Neural cell (in vitro differentiated cells): ENCODE measurements around the gene RUNX1. TPM values are rescaled to one million over a fixed set of nuclear protein-coding genes. Genes with fewer than 3 reads are reported as not detected.

ENCODE experiments used
- H2AFZ ChIP-seq: fragments of 200-600, 300-800 bp; sonication (generic), shearing (Covaris generic); 2 replicates; pipeline ENCODE4 v1.6.0; 2014; ENCODE audit warnings: low read depth, mild to moderate bottlenecking, antibody characterized with exemption, low read length, moderate library complexity
- H3F3A ChIP-seq: fragments of 200-600 bp; shearing (Covaris generic); 2 replicates; pipeline ENCODE4 v1.6.1; 2016; ENCODE audit warnings: mild to moderate bottlenecking, moderate library complexity, mixed read lengths, antibody characterized with exemption, low read length; ENCODE audit not compliant: insufficient read depth, poor library complexity, severe bottlenecking
- H3K27ac ChIP-seq: fragments of 200-600, 300-800 bp; sonication (generic), shearing (Covaris generic); 2 replicates; pipeline ENCODE4 v1.5.1; 2014; ENCODE audit warnings: mild to moderate bottlenecking, low read length, moderate library complexity
- H3K27me3 ChIP-seq: fragments of 300-800, 200-600 bp; sonication (generic), shearing (Covaris generic); 2 replicates; pipeline ENCODE4 v1.6.0; 2014; ENCODE audit warnings: mild to moderate bottlenecking, low read depth, low read length, moderate library complexity; ENCODE audit not compliant: insufficient read depth
- H3K36me3 ChIP-seq: fragments of 300-800, 200-600 bp; sonication (generic), shearing (Covaris generic); 2 replicates; pipeline ENCODE4 v1.5.1; 2014; ENCODE audit warnings: mild to moderate bottlenecking, antibody characterized with exemption, low read length, moderate library complexity; ENCODE audit not compliant: insufficient read depth
- H3K4me2 ChIP-seq: fragments of 300-800, 200-600 bp; sonication (generic), shearing (Covaris generic); 2 replicates; pipeline ENCODE4 v1.6.0; 2014; ENCODE audit warnings: mild to moderate bottlenecking, low read length
- H3K4me3 ChIP-seq: fragments of 300-800, 200-600 bp; sonication (generic), shearing (Covaris generic); 2 replicates; pipeline ENCODE4 v1.5.1; 2014; ENCODE audit warnings: mild to moderate bottlenecking, low read length, moderate library complexity
- H3K79me2 ChIP-seq: fragments of 200-600 bp; shearing (Covaris generic); replicated peaks from 2 replicates; pipeline ENCODE4 v1.6.0; 2014; ENCODE audit warnings: mild to moderate bottlenecking, low read length, moderate library complexity; ENCODE audit not compliant: insufficient read depth
- H3K9ac ChIP-seq: fragments of 300-800, 200-600 bp; sonication (generic), shearing (Covaris generic); 2 replicates; pipeline ENCODE4 v1.6.1; 2016; ENCODE audit warnings: mild to moderate bottlenecking, low read length, mixed read lengths
- H3K9me2 ChIP-seq: fragments of 200-600 bp; shearing (Covaris generic); 2 replicates; pipeline ENCODE4 v1.6.1; 2016; ENCODE audit warnings: mild to moderate bottlenecking, low read length, mixed read lengths; ENCODE audit not compliant: insufficient read depth
- H3K9me3 ChIP-seq: fragments of 200-600, 300-800 bp; sonication (generic), shearing (Covaris generic); 2 replicates; pipeline ENCODE4 v1.6.1; 2016; ENCODE audit warnings: mild to moderate bottlenecking, mixed run types, low read length, moderate library complexity, mixed read lengths
- H4K20me1 ChIP-seq: fragments of 200-600 bp; shearing (Covaris generic); 2 replicates; pipeline ENCODE4 v1.6.1; 2016; ENCODE audit warnings: mild to moderate bottlenecking, mixed run types; ENCODE audit not compliant: insufficient read depth
- EP300 ChIP-seq: fragments of 450-650 bp; conservative IDR thresholded peaks from 2 replicates; pipeline ENCODE4 v1.6.1; 2014; ENCODE audit warnings: antibody characterized with exemption, mild to moderate bottlenecking, moderate library complexity; ENCODE audit not compliant: poor library complexity, severe bottlenecking
- EZH2 ChIP-seq: fragments of 200-600, 300-800 bp; shearing (Covaris generic), sonication (generic); IDR thresholded peaks from 2 replicates; pipeline ENCODE4 v1.6.1; 2014; ENCODE audit warnings: antibody characterized with exemption, low read length, borderline replicate concordance, mild to moderate bottlenecking; ENCODE audit not compliant: insufficient read depth, poor library complexity, severe bottlenecking
- MXI1 ChIP-seq: fragments of 450-650 bp; conservative IDR thresholded peaks from 2 replicates; pipeline ENCODE4 v1.6.1; 2014; ENCODE audit warnings: antibody characterized with exemption, mild to moderate bottlenecking; ENCODE audit not compliant: poor library complexity, severe bottlenecking
- POLR2AphosphoS5 ChIP-seq: IDR thresholded peaks from 2 replicates; pipeline ENCODE4 v1.6.1; 2012
- RAD21 ChIP-seq: fragments of 450-650 bp; conservative IDR thresholded peaks from 2 replicates; pipeline ENCODE4 v1.6.1; 2014; ENCODE audit warnings: antibody characterized with exemption, mild to moderate bottlenecking, moderate library complexity
- SMC3 ChIP-seq: fragments of 450-650 bp; conservative IDR thresholded peaks from 2 replicates; pipeline ENCODE4 v1.6.1; 2014; ENCODE audit warnings: antibody characterized with exemption, mild to moderate bottlenecking, moderate library complexity; ENCODE audit not compliant: poor library complexity
- TAF1 ChIP-seq: IDR thresholded peaks from 2 replicates; pipeline ENCODE4 v1.6.1; 2012; ENCODE audit warnings: low read depth
- polyA plus RNA-seq: library from polyadenylated mRNA; depleted of rRNA; stranded (reverse); fragments of >200 nt; gene quantifications from 2 replicates; pipeline ENCODE4 v1.2.3, GENCODE V29; 2014
- TF ChIP-seq, protein P1 (sequence below): fragments of 450-650 bp; IDR thresholded peaks from 2 replicates; pipeline ENCODE4 v1.5.1; 2014; ENCODE audit warnings: antibody characterized with exemption, mild to moderate bottlenecking, moderate library complexity; ENCODE audit not compliant: poor library complexity, severe bottlenecking
- TF ChIP-seq, protein P2 (sequence below): IDR thresholded peaks from 2 replicates; pipeline ENCODE4 v1.6.1; 2012; ENCODE audit warnings: borderline replicate concordance

The RUNX1 gene
- polyA plus RNA-seq, 1 donor from 2014 or later, result not detected

DNA sequence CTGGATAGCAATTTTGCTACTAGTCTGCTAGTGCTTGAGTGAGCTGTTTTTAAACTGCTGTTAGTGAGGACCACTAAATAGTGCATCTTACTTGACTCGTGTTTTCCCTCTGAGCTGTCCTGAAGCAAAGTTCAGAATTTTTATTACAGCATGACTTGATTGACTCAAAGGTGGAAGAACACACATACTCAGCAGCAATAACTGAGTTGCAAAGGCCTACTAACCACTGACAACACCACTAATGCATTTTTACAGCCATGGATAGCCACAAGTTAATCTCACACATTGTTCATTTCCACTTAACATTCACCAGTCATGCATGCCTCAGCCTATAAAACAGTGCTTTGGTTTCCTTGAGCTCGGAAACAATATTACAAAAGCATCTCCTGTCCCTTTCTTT is 148.7 kb downstream of the RUNX1 start:
- no peak overlapping the region for H3K4me3 ChIP-seq
- H3F3A ChIP-seq, result no peaks in the 10 kb centered on the region
- TF ChIP-seq RAD21 (no peak), EP300 (no peak)
- TF ChIP-seq, protein P1, sequence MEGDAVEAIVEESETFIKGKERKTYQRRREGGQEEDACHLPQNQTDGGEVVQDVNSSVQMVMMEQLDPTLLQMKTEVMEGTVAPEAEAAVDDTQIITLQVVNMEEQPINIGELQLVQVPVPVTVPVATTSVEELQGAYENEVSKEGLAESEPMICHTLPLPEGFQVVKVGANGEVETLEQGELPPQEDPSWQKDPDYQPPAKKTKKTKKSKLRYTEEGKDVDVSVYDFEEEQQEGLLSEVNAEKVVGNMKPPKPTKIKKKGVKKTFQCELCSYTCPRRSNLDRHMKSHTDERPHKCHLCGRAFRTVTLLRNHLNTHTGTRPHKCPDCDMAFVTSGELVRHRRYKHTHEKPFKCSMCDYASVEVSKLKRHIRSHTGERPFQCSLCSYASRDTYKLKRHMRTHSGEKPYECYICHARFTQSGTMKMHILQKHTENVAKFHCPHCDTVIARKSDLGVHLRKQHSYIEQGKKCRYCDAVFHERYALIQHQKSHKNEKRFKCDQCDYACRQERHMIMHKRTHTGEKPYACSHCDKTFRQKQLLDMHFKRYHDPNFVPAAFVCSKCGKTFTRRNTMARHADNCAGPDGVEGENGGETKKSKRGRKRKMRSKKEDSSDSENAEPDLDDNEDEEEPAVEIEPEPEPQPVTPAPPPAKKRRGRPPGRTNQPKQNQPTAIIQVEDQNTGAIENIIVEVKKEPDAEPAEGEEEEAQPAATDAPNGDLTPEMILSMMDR, result no peak
- no peak overlapping the region for H3K27ac ChIP-seq
- H2AFZ ChIP-seq, result no peak overlapping the region
- H3K9me3 ChIP-seq, result peaks cover 5% of the 10 kb centered on the region
- no peaks in the 10 kb centered on the region for H4K20me1 ChIP-seq
- H3K79me2 ChIP-seq, result no peaks in the 10 kb centered on the region
- H3K4me2 ChIP-seq, result no peak overlapping the region
- H3K9ac ChIP-seq, result no peak overlapping the region
- no peaks in the 10 kb centered on the region for H3K36me3 ChIP-seq
- peaks cover 9% of the 10 kb centered on the region for H3K27me3 ChIP-seq
- no peaks in the 10 kb centered on the region for H3K9me2 ChIP-seq

DNA sequence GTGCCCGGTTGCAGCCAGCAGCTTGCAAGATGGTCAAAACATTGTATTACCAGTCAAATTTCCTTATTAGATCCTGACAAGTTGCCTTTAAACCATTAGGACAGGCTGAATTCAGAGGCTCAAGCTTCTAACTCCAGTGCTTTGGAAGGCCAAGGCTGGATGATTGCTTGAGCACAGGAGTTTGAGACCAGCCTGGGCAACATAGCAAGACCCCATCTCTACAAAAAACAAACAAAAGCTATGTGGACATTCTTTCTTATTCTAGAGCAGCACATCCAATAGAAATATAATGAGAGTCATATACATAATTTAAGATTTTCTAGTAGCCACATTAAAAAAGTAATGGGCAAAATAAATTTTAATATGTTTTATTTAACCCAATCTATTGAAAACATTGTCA is 149.3 kb downstream of the RUNX1 start:
- TF ChIP-seq, protein P2, sequence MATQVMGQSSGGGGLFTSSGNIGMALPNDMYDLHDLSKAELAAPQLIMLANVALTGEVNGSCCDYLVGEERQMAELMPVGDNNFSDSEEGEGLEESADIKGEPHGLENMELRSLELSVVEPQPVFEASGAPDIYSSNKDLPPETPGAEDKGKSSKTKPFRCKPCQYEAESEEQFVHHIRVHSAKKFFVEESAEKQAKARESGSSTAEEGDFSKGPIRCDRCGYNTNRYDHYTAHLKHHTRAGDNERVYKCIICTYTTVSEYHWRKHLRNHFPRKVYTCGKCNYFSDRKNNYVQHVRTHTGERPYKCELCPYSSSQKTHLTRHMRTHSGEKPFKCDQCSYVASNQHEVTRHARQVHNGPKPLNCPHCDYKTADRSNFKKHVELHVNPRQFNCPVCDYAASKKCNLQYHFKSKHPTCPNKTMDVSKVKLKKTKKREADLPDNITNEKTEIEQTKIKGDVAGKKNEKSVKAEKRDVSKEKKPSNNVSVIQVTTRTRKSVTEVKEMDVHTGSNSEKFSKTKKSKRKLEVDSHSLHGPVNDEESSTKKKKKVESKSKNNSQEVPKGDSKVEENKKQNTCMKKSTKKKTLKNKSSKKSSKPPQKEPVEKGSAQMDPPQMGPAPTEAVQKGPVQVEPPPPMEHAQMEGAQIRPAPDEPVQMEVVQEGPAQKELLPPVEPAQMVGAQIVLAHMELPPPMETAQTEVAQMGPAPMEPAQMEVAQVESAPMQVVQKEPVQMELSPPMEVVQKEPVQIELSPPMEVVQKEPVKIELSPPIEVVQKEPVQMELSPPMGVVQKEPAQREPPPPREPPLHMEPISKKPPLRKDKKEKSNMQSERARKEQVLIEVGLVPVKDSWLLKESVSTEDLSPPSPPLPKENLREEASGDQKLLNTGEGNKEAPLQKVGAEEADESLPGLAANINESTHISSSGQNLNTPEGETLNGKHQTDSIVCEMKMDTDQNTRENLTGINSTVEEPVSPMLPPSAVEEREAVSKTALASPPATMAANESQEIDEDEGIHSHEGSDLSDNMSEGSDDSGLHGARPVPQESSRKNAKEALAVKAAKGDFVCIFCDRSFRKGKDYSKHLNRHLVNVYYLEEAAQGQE, result no peak
- no peak for TF ChIP-seq TAF1
- no peak for TF ChIP-seq POLR2AphosphoS5
- TF ChIP-seq SMC3, result no peak
- TF ChIP-seq EP300, result no peak
- no peak for TF ChIP-seq EZH2
- no peak for TF ChIP-seq RAD21
- TF ChIP-seq MXI1, result no peak
- TF ChIP-seq, protein P1, result no peak
- no peak overlapping the region for H2AFZ ChIP-seq
- H3K9ac ChIP-seq, result no peak overlapping the region
- no peak overlapping the region for H3K4me2 ChIP-seq
- H3K79me2 ChIP-seq, result no peaks in the 10 kb centered on the region
- no peaks in the 10 kb centered on the region for H3F3A ChIP-seq
- H3K4me3 ChIP-seq, result no peak overlapping the region
- no peak overlapping the region for H3K27ac ChIP-seq
- H3K9me2 ChIP-seq, result no peaks in the 10 kb centered on the region
- H3K9me3 ChIP-seq, result peaks cover 5% of the 10 kb centered on the region
- H3K36me3 ChIP-seq, result no peaks in the 10 kb centered on the region
- H4K20me1 ChIP-seq, result no peaks in the 10 kb centered on the region
- peaks cover 15% of the 10 kb centered on the region for H3K27me3 ChIP-seq
